Measurements from ENCODE around the gene ZBTB7C.

ZBTB7C gene

GRCh38 chr18:48019557-48020325, 389.4 kb downstream of the ZBTB7C start:
- TF ChIP-seq, protein P1, sequence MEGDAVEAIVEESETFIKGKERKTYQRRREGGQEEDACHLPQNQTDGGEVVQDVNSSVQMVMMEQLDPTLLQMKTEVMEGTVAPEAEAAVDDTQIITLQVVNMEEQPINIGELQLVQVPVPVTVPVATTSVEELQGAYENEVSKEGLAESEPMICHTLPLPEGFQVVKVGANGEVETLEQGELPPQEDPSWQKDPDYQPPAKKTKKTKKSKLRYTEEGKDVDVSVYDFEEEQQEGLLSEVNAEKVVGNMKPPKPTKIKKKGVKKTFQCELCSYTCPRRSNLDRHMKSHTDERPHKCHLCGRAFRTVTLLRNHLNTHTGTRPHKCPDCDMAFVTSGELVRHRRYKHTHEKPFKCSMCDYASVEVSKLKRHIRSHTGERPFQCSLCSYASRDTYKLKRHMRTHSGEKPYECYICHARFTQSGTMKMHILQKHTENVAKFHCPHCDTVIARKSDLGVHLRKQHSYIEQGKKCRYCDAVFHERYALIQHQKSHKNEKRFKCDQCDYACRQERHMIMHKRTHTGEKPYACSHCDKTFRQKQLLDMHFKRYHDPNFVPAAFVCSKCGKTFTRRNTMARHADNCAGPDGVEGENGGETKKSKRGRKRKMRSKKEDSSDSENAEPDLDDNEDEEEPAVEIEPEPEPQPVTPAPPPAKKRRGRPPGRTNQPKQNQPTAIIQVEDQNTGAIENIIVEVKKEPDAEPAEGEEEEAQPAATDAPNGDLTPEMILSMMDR (IDR thresholded peaks at IDR 0.05): no peak

DNA sequence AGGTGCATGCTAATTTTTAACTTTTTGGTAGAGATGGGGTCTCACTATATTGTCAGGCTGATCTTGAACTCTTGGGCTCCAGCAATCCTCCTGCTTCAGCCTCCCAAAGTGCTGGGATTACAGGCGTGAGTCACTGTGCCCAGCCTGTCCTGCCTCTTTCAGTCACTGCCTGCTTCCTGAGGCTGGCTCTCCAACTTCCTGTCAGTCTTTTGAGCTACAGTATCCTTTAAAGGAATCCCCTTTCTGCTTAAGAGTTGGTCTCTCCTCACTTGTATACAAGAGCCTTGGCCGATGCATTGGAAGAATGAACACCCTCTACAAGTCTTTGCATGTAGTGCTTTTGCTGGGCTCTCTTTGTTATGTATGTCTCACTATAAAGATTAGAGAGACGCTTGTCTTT, 390.3 kb downstream of the ZBTB7C start:
- TF ChIP-seq, protein P1 (IDR thresholded peaks at IDR 0.05): no peak

GRCh38 chr18:48017635-48018034, 391.5 kb downstream of the ZBTB7C start:
- TF ChIP-seq, protein P1 (IDR thresholded peaks at IDR 0.05): no peak

GRCh38 chr18:48013162-48013561, 396.0 kb downstream of the ZBTB7C start:
- TF ChIP-seq, protein P1 (IDR thresholded peaks at IDR 0.05): no peak

DNA sequence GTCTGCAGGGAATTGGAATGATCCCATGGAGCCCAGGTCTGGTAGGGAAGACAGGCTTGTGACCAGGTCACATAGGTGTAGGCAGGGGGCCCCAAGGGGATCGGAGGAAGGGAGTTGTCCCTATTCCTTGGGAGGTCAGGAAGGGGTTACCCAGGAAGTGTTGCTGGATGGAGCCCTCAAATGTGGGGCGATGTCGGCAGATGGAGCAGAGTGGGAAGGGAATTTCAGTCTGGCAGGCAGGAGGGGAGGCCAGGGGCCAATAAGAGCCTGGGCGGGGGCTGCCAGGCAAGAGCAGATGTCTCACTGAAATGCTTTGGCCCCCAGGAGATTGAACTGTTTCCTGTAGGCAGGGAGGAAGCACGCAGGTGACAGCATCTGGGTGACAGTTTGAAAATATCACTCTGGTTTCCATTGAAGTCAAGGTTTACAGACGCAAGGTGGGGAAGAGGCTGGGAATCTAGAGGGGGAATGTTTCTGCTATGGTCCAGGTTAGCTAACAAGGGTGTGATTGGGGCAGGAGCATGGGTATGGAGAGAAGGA, 397.2 kb downstream of the ZBTB7C start:
- TF ChIP-seq, protein P1 (IDR thresholded peaks at IDR 0.05): no peak

DNA sequence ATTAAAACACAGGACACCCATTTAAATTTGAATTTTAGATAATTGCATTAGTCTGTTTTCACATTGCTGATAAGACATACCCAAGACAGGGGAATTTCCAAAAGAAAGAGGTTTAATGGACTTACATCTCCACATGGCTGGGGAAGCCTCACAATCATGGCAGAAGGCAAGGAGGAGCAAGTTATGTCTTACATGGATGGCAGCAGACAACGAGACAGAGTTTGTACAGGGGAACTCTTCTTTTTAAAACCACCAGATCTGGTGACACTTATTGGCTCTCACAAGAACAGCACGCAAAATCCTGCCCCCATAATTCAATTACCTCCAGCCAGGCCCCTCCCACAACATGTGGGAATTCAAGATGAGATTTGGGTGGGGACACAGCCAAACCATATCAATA, 398.9 kb downstream of the ZBTB7C start:
- TF ChIP-seq, protein P1 (IDR thresholded peaks at IDR 0.05): no peak

GRCh38 chr18:48009116-48009745, 400.0 kb downstream of the ZBTB7C start:
- TF ChIP-seq, protein P1 (IDR thresholded peaks at IDR 0.05): no peak

Data from LNCAP (cell line).